ENCODE measurements around the gene MED27. TPM values are rescaled to one million over a fixed set of nuclear protein-coding genes. Genes with fewer than 3 reads are reported as not detected.

Gene MED27
- total and polyA plus RNA-seq, 9 of the 15 experiments (the other 6 are each of a cell fraction or from before 2014, with no cell fraction given) = 24.4 to 91.0 (median 36.1) TPM

DNA sequence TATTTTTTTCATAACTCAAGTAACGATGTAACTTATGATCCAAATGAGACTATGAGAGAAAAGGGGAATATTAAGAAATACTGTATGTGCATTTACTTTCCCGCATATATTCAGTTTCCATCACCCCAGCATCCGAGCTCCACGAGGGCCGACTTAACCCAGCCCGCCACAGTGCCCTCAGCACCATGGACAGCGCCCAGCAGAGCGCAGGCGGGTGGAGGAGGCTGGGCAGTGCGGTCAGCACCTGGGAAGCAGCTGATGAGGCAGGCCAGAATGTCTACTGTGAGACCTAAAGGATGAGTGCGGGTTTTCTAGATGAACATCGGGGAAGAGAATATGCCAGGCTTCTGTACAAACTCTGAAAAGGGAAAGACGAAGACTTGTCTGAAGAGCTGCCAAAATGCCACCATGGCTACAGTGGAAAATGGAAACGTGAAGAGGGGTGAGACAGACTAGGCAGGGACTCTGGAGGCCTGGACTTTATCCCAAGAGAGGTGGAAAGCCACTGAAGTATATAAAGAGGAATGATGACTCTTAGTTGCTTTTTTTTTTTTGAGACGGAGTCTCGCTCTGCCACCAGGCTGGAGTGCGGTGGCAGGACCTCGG lies 34.5 kb upstream of the MED27 start (continued):
- TF ChIP-seq AFF1 (IDR thresholded peaks at IDR 0.05; ENCODE audit: low read depth in 1 of 2, partially characterized antibody in 2 of 2) = peak in 1 of 2 experiments; percentile 93
- no peak for TF ChIP-seq TEAD4 (IDR thresholded peaks at IDR 0.05; ENCODE audit: low read length)
- no peak for TF ChIP-seq TEAD4 (CRISPR knock-in tag; IDR thresholded peaks at IDR 0.05; ENCODE audit: borderline replicate concordance)
- TF ChIP-seq RBM14 (IDR thresholded peaks at IDR 0.05; ENCODE audit: borderline replicate concordance, insufficient read depth, low read depth, low read length) = no peak
- no peak for TF ChIP-seq ZNF174 (CRISPR knock-in tag; IDR thresholded peaks at IDR 0.05)
- no peak for TF ChIP-seq ZNF133 (CRISPR knock-in tag; IDR thresholded peaks at IDR 0.05)
- TF ChIP-seq GTF2E2 (tag; IDR thresholded peaks at IDR 0.05) = no peak
- TF ChIP-seq HDAC2 (IDR thresholded peaks at IDR 0.05) = peak; percentile 50; the same call in 1 of the 2 replicates
- peak; percentile 72 for TF ChIP-seq ZNF766 (CRISPR knock-in tag; conservative IDR thresholded peaks at IDR 0.05)
- TF ChIP-seq SAFB (IDR thresholded peaks at IDR 0.05; ENCODE audit: borderline replicate concordance, low read depth, low read length) = no peak
- TF ChIP-seq ZBTB2 (IDR thresholded peaks at IDR 0.05) = no peak
- TF ChIP-seq DACH1 (IDR thresholded peaks at IDR 0.05; ENCODE audit: partially characterized antibody) = no peak
- TF ChIP-seq MAZ (CRISPR knock-in tag; conservative IDR thresholded peaks at IDR 0.05 in 1 of 2, IDR thresholded peaks at IDR 0.05 in 1 of 2) = peak in 1 of 2 experiments; percentile 85; a peak in 2 of 4 replicates
- TF ChIP-seq TEAD1 (CRISPR knock-in tag; IDR thresholded peaks at IDR 0.05) = peak in 1 of 2 experiments; percentile 66; a peak in 1 of 4 replicates
- TF ChIP-seq ZNF436 (CRISPR knock-in tag; IDR thresholded peaks at IDR 0.05) = no peak
- TF ChIP-seq RCOR1 (IDR thresholded peaks at IDR 0.05; ENCODE audit: borderline replicate concordance in 1 of 2, low read depth in 2 of 2, low read length in 2 of 2) = peak in 1 of 2 experiments; percentile 84; a peak in 1 of 4 replicates
- TF ChIP-seq ZBTB49 (CRISPR knock-in tag; IDR thresholded peaks at IDR 0.05; ENCODE audit: borderline replicate concordance) = peak; percentile 90
- peak; percentile 22; the same call in 1 of the 2 replicates for TF ChIP-seq CXXC5 (CRISPR knock-in tag; IDR thresholded peaks at IDR 0.05)
- peak; percentile 97 for TF ChIP-seq MIER1 (IDR thresholded peaks at IDR 0.05; ENCODE audit: low read depth)
- TF ChIP-seq TGIF2 (CRISPR knock-in tag; IDR thresholded peaks at IDR 0.05) = peak; percentile 32; the same call in 1 of the 2 replicates

Measured in K562 (cell line).